Activated CD4-positive, alpha-beta T cell treated with anti-CD3 and anti-CD28 coated beads for 24 hours (primary cell): ENCODE data around the gene ARHGAP28.

Source experiments
- DNase-seq, 2 donors: peaks; one replicate each; pipeline ENCODE4 v3.0.0-alpha.2; 2020; ENCODE audit warnings: low read depth in 2 of 2

Gene ARHGAP28

DNA sequence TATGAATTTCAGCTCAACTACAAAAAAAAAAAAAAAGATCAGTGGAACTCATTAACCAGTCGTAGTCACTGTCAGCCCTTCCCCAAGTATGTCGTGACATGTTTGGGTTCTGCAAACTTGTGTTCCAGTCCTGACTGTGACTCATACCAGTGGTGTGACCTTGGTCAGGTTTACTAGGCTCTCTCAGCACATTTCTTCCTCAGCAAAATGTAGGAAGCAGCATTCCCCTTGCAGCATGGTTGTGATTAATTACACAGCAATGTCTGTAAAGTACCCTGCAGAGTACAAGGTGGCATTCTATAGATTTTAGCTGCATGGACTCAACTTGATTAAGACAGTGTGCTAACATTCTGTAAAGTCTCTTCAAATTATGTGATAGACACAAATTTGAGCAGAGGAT lies 231.1 kb downstream of the ARHGAP28 start:
- no peak for DNase-seq

- no peak for DNase-seq
Measured at GRCh38 chr18:6961331-6961730, 231.8 kb downstream of the ARHGAP28 start.

- DNase-seq = no peak
Measured at GRCh38 chr18:6962571-6963451, 233.3 kb downstream of the ARHGAP28 start.

DNA sequence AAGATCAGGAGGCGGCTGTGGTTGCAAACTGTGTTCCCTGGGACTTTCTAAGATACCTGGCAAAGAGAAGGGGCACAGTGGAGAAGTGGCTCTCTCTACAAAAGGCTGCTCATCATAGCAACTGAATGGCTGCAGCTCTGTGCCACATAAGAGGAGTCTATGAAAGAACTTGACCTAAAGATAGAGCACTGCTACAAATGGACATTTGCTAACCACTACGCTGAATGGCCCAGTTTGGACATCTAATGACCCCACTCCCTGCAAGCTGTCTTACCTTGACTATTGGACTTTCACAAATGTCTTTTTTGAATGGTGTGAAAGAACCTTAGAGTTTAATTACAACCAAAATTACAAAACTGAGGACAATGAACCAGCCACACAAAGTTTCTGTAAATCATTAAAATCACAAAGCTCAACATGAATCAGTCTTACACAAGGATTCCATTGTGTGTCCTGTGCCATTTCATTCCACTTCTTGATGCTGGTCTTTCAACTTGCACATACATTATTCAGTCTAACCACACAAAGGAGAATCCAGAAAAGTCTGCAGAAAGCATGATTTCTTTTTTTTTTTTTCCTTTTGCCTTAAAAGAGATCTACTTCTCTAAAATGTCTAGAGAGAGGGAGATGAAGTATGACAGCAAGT lies 234.1 kb downstream of the ARHGAP28 start:
- DNase-seq = no peak
